ENCODE results near the gene IL22RA1.

Gene IL22RA1
- 0 reads per million in 3 donors for total RNA-seq

- no peak within 1 kb of the TSS for H3K4me3 ChIP-seq (ENCODE audit: insufficient read depth, low read depth, low read length, poor library complexity, severe bottlenecking)
- no peaks in the 10 kb centered on the region for H3K27me3 ChIP-seq (replicated peaks; ENCODE audit: control insufficient read depth, insufficient read depth, low read length, poor library complexity, severe bottlenecking)
- no peaks in the 10 kb centered on the region for H3K9me3 ChIP-seq (ENCODE audit: control insufficient read depth, low read length)
- H3K4me1 ChIP-seq (ENCODE audit: control insufficient read depth, insufficient read depth, low read length, poor library complexity, severe bottlenecking), result no peaks in the 10 kb centered on the region
- H3K36me3 ChIP-seq (ENCODE audit: control insufficient read depth, insufficient read depth, low read length), result no peaks in the 10 kb centered on the region
- H3K27ac ChIP-seq (ENCODE audit: insufficient read depth, low read length, poor library complexity, severe bottlenecking), result no peak within 1 kb of the TSS
- no peak for DNase-seq
Measured at GRCh38 chr1:24142546-24143534, at the start of gene IL22RA1. TSS of gene IL22RA1 (minus strand) at chr1:24143140. CDS start at chr1:24143082, 58 bp downstream.

GRCh38 chr1:24191860-24192259 is 48.9 kb upstream of the IL22RA1 start:
- H3K4me3 ChIP-seq (ENCODE audit: insufficient read depth, low read depth, low read length, poor library complexity, severe bottlenecking), result no peak overlapping the region
- H3K36me3 ChIP-seq (ENCODE audit: control insufficient read depth, insufficient read depth, low read length), result no peaks in the 10 kb centered on the region
- no peak overlapping the region for H3K27ac ChIP-seq (ENCODE audit: insufficient read depth, low read length, poor library complexity, severe bottlenecking)
- peaks cover 8% of the 10 kb centered on the region for H3K4me1 ChIP-seq (ENCODE audit: control insufficient read depth, insufficient read depth, low read length, poor library complexity, severe bottlenecking)
- DNase-seq, result no peak
- no peaks in the 10 kb centered on the region for H3K9me3 ChIP-seq (ENCODE audit: control insufficient read depth, low read length)
- H3K27me3 ChIP-seq (replicated peaks; ENCODE audit: control insufficient read depth, insufficient read depth, low read length, poor library complexity, severe bottlenecking), result no peaks in the 10 kb centered on the region

GRCh38 chr1:24190983-24191461 is 48.1 kb upstream of the IL22RA1 start:
- H3K27me3 ChIP-seq (replicated peaks; ENCODE audit: control insufficient read depth, insufficient read depth, low read length, poor library complexity, severe bottlenecking), result no peaks in the 10 kb centered on the region
- H3K27ac ChIP-seq (ENCODE audit: insufficient read depth, low read length, poor library complexity, severe bottlenecking), result no peak overlapping the region
- no peak for DNase-seq
- no peaks in the 10 kb centered on the region for H3K36me3 ChIP-seq (ENCODE audit: control insufficient read depth, insufficient read depth, low read length)
- H3K4me3 ChIP-seq (ENCODE audit: insufficient read depth, low read depth, low read length, poor library complexity, severe bottlenecking), result no peak overlapping the region
- no peaks in the 10 kb centered on the region for H3K9me3 ChIP-seq (ENCODE audit: control insufficient read depth, low read length)
- H3K4me1 ChIP-seq (ENCODE audit: control insufficient read depth, insufficient read depth, low read length, poor library complexity, severe bottlenecking), result peaks cover 16% of the 10 kb centered on the region

- no peak for DNase-seq
- Histone ChIP-seq H3K27ac (ENCODE audit: insufficient read depth, low read length, poor library complexity, severe bottlenecking) (no peak overlapping the region), H3K36me3 (ENCODE audit: control insufficient read depth, insufficient read depth, low read length) (no peaks in the 10 kb centered on the region), H3K4me3 (ENCODE audit: insufficient read depth, low read depth, low read length, poor library complexity, severe bottlenecking) (no peak overlapping the region), H3K27me3 (replicated peaks; ENCODE audit: control insufficient read depth, insufficient read depth, low read length, poor library complexity, severe bottlenecking) (no peaks in the 10 kb centered on the region), H3K9me3 (ENCODE audit: control insufficient read depth, low read length) (no peaks in the 10 kb centered on the region), H3K4me1 (ENCODE audit: control insufficient read depth, insufficient read depth, low read length, poor library complexity, severe bottlenecking) (peaks cover 16% of the 10 kb centered on the region)
Measured at GRCh38 chr1:24189528-24189927, 46.6 kb upstream of the IL22RA1 start.

GRCh38 chr1:24186993-24187790 is 44.3 kb upstream of the IL22RA1 start, which contains the start of gene IFNLR1:
TSS of gene IFNLR1 (minus strand) at chr1:24187289. CDS start at chr1:24187248, 41 bp downstream.
- H3K27me3 ChIP-seq (replicated peaks; ENCODE audit: control insufficient read depth, insufficient read depth, low read length, poor library complexity, severe bottlenecking), result no peaks in the 10 kb centered on the region
- peak; percentile 60 to 70 (median 63) for DNase-seq
- H3K4me1 ChIP-seq (ENCODE audit: control insufficient read depth, insufficient read depth, low read length, poor library complexity, severe bottlenecking), result peaks cover 16% of the 10 kb centered on the region
- no peaks in the 10 kb centered on the region for H3K36me3 ChIP-seq (ENCODE audit: control insufficient read depth, insufficient read depth, low read length)
- peak within 1 kb of the TSS; percentile 73 for H3K4me3 ChIP-seq (ENCODE audit: insufficient read depth, low read depth, low read length, poor library complexity, severe bottlenecking)
- H3K9me3 ChIP-seq (ENCODE audit: control insufficient read depth, low read length), result no peaks in the 10 kb centered on the region
- H3K27ac ChIP-seq (ENCODE audit: insufficient read depth, low read length, poor library complexity, severe bottlenecking), result peak within 1 kb of the TSS; percentile 62

- H3K27ac ChIP-seq (ENCODE audit: insufficient read depth, low read length, poor library complexity, severe bottlenecking), result peak overlapping the region; percentile 62
- H3K4me3 ChIP-seq (ENCODE audit: insufficient read depth, low read depth, low read length, poor library complexity, severe bottlenecking), result peak overlapping the region; percentile 73
- DNase-seq, result no peak
- no peaks in the 10 kb centered on the region for H3K9me3 ChIP-seq (ENCODE audit: control insufficient read depth, low read length)
- H3K36me3 ChIP-seq (ENCODE audit: control insufficient read depth, insufficient read depth, low read length), result no peaks in the 10 kb centered on the region
- peaks cover 16% of the 10 kb centered on the region for H3K4me1 ChIP-seq (ENCODE audit: control insufficient read depth, insufficient read depth, low read length, poor library complexity, severe bottlenecking)
- H3K27me3 ChIP-seq (replicated peaks; ENCODE audit: control insufficient read depth, insufficient read depth, low read length, poor library complexity, severe bottlenecking), result no peaks in the 10 kb centered on the region
Measured at GRCh38 chr1:24186711-24186992, 43.7 kb upstream of the IL22RA1 start.

GRCh38 chr1:24186031-24186710 is 43.2 kb upstream of the IL22RA1 start:
- H3K4me3 ChIP-seq (ENCODE audit: insufficient read depth, low read depth, low read length, poor library complexity, severe bottlenecking), result peak overlapping the region; percentile 73
- H3K27ac ChIP-seq (ENCODE audit: insufficient read depth, low read length, poor library complexity, severe bottlenecking), result no peak overlapping the region
- H3K27me3 ChIP-seq (replicated peaks; ENCODE audit: control insufficient read depth, insufficient read depth, low read length, poor library complexity, severe bottlenecking), result no peaks in the 10 kb centered on the region
- peaks cover 16% of the 10 kb centered on the region for H3K4me1 ChIP-seq (ENCODE audit: control insufficient read depth, insufficient read depth, low read length, poor library complexity, severe bottlenecking)
- no peak for DNase-seq
- no peaks in the 10 kb centered on the region for H3K36me3 ChIP-seq (ENCODE audit: control insufficient read depth, insufficient read depth, low read length)
- no peaks in the 10 kb centered on the region for H3K9me3 ChIP-seq (ENCODE audit: control insufficient read depth, low read length)

GRCh38 chr1:24185076-24185475 is 42.1 kb upstream of the IL22RA1 start:
- Histone ChIP-seq H3K9me3 (ENCODE audit: control insufficient read depth, low read length) (no peaks in the 10 kb centered on the region), H3K4me1 (ENCODE audit: control insufficient read depth, insufficient read depth, low read length, poor library complexity, severe bottlenecking) (peaks cover 16% of the 10 kb centered on the region), H3K27me3 (replicated peaks; ENCODE audit: control insufficient read depth, insufficient read depth, low read length, poor library complexity, severe bottlenecking) (no peaks in the 10 kb centered on the region), H3K4me3 (ENCODE audit: insufficient read depth, low read depth, low read length, poor library complexity, severe bottlenecking) (no peak overlapping the region), H3K36me3 (ENCODE audit: control insufficient read depth, insufficient read depth, low read length) (no peaks in the 10 kb centered on the region), H3K27ac (ENCODE audit: insufficient read depth, low read length, poor library complexity, severe bottlenecking) (no peak overlapping the region)
- no peak for DNase-seq

- Histone ChIP-seq H3K9me3 (ENCODE audit: control insufficient read depth, low read length) (no peaks in the 10 kb centered on the region), H3K4me1 (ENCODE audit: control insufficient read depth, insufficient read depth, low read length, poor library complexity, severe bottlenecking) (peaks cover 9% of the 10 kb centered on the region), H3K36me3 (ENCODE audit: control insufficient read depth, insufficient read depth, low read length) (no peaks in the 10 kb centered on the region), H3K27ac (ENCODE audit: insufficient read depth, low read length, poor library complexity, severe bottlenecking) (no peak overlapping the region), H3K27me3 (replicated peaks; ENCODE audit: control insufficient read depth, insufficient read depth, low read length, poor library complexity, severe bottlenecking) (no peaks in the 10 kb centered on the region), H3K4me3 (ENCODE audit: insufficient read depth, low read depth, low read length, poor library complexity, severe bottlenecking) (no peak overlapping the region)
- no peak for DNase-seq
Measured at GRCh38 chr1:24182061-24182460, 39.1 kb upstream of the IL22RA1 start.
